Kidney epithelial cell (primary cell): ENCODE data around the gene UQCRFS1. TPM values are rescaled to one million over a fixed set of nuclear protein-coding genes. Genes with fewer than 3 reads are reported as not detected.
"Not testable (repeated sequence)": the region's sequence is repeated elsewhere in the genome, so short reads cannot be mapped to it uniquely, and the experiment has no call there.

Source experiments
- DNase-seq: peaks from one replicate; pipeline ENCODE4 v3.0.0-alpha.2; 2010; ENCODE audit warnings: low read depth
- H3K27me3 ChIP-seq: 2 replicates; pipeline ENCODE4 v1.6.0; 2011; ENCODE audit warnings: low read length; ENCODE audit not compliant: control insufficient read depth, insufficient read depth
- H3K36me3 ChIP-seq: 2 replicates; pipeline ENCODE4 v1.5.1; 2011; ENCODE audit warnings: low read length; ENCODE audit not compliant: control insufficient read depth, insufficient read depth
- H3K4me3 ChIP-seq: 2 replicates; pipeline ENCODE4 v1.5.1; 2011; ENCODE audit warnings: low read depth, mild to moderate bottlenecking, control low read depth, low read length
- total RNA-seq: library from RNA; depleted of rRNA; stranded (reverse); fragments of >200 nt; gene quantifications from 2 replicates; pipeline ENCODE4 v1.2.3, GENCODE V29; 2015
- TF ChIP-seq, protein P1 (sequence below): IDR thresholded peaks from 2 replicates; pipeline ENCODE4 v1.5.1; 2011; ENCODE audit warnings: mild to moderate bottlenecking, moderate library complexity, low read length, control low read depth, inconsistent platforms; ENCODE audit not compliant: insufficient read depth, poor library complexity, severe bottlenecking

The UQCRFS1 gene
- total RNA-seq, 1 donor from 2014 or later: 32.4 TPM

DNA sequence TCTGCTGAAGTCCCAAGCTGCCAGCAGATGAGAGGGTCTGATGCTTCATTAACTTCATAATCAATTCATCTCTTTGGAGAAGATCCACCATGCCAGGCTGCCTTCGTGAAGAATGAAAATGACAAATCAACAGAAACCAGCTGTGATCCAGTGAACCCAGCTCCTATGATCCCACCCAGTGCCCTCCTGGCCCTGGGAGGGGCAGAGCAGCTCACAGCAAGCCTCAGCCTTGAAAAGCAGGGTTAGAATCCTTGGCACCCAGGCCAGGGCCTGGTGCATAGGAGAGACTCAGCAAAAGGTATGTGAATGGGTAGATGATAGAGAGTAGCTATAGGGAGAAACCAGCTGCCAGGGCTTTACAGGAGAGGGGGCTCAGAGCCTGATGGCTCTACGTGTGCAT is 43.6 kb upstream of the UQCRFS1 start:
- TF ChIP-seq, protein P1, sequence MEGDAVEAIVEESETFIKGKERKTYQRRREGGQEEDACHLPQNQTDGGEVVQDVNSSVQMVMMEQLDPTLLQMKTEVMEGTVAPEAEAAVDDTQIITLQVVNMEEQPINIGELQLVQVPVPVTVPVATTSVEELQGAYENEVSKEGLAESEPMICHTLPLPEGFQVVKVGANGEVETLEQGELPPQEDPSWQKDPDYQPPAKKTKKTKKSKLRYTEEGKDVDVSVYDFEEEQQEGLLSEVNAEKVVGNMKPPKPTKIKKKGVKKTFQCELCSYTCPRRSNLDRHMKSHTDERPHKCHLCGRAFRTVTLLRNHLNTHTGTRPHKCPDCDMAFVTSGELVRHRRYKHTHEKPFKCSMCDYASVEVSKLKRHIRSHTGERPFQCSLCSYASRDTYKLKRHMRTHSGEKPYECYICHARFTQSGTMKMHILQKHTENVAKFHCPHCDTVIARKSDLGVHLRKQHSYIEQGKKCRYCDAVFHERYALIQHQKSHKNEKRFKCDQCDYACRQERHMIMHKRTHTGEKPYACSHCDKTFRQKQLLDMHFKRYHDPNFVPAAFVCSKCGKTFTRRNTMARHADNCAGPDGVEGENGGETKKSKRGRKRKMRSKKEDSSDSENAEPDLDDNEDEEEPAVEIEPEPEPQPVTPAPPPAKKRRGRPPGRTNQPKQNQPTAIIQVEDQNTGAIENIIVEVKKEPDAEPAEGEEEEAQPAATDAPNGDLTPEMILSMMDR: no peak
- Histone ChIP-seq H3K27me3 (no peaks in the 10 kb centered on the region), H3K36me3 (no peaks in the 10 kb centered on the region), H3K4me3 (no peak overlapping the region)
- DNase-seq: no peak

DNA sequence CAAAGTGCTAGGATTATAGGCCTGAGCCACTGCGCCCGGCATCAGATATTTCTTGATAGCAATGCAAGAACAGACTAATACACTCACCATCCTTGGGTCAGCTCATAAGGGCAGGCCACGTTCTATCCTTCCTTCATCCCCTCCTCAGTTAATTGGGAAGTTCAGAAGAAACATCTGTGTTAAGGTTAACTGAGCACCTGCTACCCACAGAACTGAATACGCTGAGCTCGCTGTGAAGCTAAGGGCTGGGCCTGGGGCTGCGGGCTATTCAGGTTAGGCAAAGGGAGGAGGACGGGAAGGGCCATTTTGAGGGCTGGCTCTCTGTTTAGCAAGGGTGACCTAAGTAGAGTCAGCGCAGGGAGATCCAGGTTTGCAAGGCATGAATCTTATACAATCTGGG is 43.0 kb upstream of the UQCRFS1 start:
- DNase-seq: no peak
- H3K27me3 ChIP-seq: no peaks in the 10 kb centered on the region
- TF ChIP-seq, protein P1: no peak
- H3K4me3 ChIP-seq: no peak overlapping the region
- no peaks in the 10 kb centered on the region for H3K36me3 ChIP-seq

DNA sequence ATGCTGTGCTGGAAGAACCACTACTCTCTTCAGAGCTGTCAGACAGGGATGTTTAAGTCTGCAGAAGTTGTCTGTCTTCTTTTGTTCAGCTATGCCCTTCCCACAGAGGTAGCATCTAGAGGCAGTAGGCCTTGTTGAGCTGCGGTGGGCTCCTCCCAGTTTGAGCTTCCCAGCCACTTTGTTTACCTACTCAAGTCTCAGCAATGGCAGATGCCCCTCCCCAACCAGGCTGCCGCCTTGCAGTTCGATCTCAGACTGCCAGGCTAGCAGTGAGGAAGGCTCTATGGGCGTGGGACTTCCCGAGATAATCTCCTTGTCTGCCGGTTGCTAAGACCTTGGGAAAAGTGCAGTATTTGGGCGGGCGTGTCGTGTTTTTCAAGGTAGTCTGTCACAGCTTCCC is 42.1 kb upstream of the UQCRFS1 start:
- Histone ChIP-seq H3K4me3 (no peak overlapping the region), H3K36me3 (no peaks in the 10 kb centered on the region), H3K27me3 (no peaks in the 10 kb centered on the region)
- TF ChIP-seq, protein P1: no peak
- no peak for DNase-seq

DNA sequence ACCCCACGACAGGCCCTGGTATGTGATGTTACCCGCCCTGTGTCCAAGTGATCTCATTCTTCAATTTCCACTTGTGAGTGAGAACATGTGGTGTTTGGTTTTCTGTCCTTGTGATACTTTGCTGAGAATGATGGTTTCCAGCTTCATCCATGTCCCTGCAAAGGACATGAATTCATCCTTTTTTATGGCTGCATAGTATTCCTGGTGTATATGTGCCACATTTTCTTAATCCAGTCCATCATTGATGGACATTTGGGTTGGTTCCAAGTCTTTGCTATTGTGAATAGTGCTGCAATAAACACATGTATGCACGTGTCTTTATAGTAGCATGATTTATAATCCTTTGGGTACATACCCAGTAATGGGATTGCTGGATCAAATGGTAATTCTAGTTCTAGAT is 36.8 kb upstream of the UQCRFS1 start:
- H3K36me3 ChIP-seq, DNase-seq, H3K27me3 ChIP-seq, H3K4me3 ChIP-seq: not testable (repeated sequence)

GRCh38 chr19:29248332-29248844 is 35.4 kb upstream of the UQCRFS1 start:
- Histone ChIP-seq H3K36me3 (no peaks in the 10 kb centered on the region), H3K4me3 (no peak overlapping the region), H3K27me3 (no peaks in the 10 kb centered on the region)
- DNase-seq: no peak
- TF ChIP-seq, protein P1: no peak

DNA sequence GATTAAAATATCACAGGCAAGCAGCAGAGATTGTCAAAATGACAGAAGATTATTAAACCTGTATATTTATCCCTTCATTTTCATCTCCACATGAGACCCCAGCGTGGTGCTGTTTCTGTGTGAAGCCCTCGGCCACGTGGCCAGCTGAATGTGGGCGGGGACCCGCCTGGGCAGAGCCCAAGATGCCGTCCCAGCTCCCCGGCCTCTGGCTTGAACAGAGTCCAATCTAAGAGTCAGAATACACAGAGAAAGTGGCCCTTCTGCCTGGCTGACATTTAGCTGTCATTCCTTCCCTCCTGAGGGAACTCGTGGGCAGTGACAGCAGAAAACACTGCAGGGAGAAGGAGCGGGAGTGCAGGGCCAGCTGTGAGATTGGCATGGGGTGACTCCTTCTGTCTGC is 34.9 kb upstream of the UQCRFS1 start:
- no peaks in the 10 kb centered on the region for H3K36me3 ChIP-seq
- no peak overlapping the region for H3K4me3 ChIP-seq
- no peaks in the 10 kb centered on the region for H3K27me3 ChIP-seq
- TF ChIP-seq, protein P1: no peak
- DNase-seq: no peak
